HG03139 (cell line): ENCODE measurements around the gene ZNF423.
A peak's percentile ranks its signal among the peaks of the same experiment; 100 is the strongest.

Experiments
- ATAC-seq: cut with Tn5 transposase; IDR thresholded peaks from one replicate; pipeline ENCODE4 v1.9.1; 2021; ENCODE audit not compliant: unreplicated experiment

ZNF423 gene

DNA sequence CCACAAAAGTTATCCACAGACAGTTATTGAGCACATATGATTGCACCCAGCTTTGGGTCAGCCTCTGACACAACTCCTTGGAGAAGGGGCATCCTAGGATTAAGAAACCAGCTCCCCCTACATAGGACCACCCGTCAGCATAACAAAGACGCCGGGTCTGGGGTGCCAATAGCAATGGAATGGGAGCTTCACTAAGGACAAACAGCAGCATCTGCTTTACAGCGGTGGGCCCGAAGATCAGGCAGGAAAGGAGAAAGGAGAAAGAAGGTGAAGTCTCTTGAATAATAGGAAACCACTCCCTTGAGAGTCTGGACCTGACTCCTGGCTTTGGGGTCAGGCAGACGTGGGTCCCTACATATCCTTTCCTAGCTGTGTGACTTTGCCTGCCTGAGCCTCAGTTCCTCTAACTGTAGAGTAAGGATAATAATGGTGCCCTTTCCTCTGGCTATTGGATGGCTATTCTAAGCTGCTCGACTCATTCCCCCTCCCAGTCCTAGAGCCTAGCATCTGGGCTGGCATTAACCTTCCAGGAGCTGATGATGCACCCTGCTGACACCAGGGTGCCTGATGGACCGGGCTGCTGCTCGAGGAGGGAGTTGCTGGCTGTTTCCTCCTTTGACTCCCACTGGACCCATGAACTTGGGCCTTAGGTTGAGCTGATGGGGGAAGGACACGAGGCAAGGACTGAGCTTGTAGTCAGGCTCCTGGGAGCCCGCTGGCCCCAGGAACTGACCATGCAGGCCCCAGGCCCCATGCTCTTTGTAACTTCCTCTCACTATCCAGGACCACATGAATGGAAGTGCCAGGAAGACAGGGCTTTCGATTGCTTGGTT lies 388.2 kb downstream of the ZNF423 start:
- ATAC-seq, result no peak

DNA sequence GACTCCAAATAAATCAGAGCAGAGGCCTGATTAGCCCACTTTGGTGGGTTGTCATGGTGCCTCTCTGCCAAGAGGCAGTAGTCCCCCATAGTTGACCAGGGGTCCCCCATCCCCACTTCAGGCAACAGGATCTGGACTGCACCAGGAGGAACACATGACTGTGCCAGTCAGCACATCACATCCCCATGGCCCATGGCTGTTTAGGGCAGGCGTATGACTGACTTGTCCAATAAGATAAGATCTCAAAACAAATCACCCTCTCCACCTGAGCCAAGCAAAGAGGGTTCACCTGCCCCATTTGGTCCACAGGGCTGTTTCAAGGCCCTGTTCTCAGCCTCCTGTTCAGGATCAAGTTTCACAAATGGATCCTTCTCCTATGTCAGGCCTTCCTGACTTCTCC lies 389.0 kb downstream of the ZNF423 start:
- ATAC-seq, result no peak

DNA sequence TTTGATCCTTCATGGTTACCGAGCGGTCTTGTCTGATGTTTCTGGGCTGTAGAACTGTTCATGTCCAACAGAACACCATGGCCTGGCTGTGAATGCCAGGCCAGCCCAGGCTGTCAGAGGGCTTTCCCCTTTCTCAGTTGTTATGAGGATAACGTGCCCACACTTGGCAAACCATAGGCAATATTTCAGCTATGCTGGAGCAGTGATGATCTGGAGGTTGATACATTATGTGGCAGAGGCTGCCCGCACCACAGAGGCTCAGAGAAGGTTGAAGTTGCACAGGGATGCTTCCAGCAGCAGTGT lies 389.4 kb downstream of the ZNF423 start:
- no peak for ATAC-seq

GRCh38 chr16:49465661-49466528 lies 390.0 kb downstream of the ZNF423 start:
- no peak for ATAC-seq

- no peak for ATAC-seq
Observed at GRCh38 chr16:49464877-49465504, 390.9 kb downstream of the ZNF423 start.

DNA sequence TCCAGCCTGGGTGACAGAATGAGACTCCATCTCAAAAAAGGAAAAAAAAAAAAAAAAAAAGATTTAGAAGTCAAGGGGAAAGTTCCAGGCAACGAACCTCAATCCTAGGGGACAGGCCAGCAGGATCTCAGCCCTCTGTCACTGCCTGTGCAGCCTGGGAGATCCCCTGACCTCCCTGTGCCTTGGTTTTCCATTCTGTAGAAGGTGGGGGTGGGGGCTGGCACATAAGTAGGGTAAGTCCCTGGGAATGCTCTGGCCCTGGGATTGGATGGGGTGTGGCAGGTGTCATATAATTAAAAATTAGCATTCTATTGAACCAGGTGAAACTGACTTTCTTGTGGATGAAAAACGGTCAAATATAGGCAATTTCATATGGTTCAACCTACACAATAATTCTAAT lies 391.8 kb downstream of the ZNF423 start:
- ATAC-seq, result no peak

GRCh38 chr16:49463529-49463928 lies 392.4 kb downstream of the ZNF423 start:
- ATAC-seq, result peak; percentile 94

DNA sequence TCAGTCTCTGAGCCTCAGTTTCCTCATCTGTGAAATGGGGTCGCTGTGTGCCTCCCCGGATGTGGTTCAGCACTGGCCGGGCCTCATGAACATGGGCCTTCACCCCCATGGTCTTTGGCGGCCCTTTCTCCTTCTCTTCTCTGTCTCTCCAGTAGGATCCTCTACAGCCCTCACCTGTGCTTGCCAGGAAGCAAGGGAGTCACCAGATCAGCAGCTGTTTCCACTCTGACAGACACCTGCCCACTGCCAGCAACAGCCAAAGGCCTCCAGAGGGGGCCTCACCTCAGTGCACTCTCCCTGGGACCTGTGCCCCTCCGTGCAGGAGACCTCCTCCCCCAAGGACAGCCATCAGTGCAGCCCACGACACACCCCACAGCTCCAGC lies 392.9 kb downstream of the ZNF423 start:
- ATAC-seq, result peak; percentile 21

DNA sequence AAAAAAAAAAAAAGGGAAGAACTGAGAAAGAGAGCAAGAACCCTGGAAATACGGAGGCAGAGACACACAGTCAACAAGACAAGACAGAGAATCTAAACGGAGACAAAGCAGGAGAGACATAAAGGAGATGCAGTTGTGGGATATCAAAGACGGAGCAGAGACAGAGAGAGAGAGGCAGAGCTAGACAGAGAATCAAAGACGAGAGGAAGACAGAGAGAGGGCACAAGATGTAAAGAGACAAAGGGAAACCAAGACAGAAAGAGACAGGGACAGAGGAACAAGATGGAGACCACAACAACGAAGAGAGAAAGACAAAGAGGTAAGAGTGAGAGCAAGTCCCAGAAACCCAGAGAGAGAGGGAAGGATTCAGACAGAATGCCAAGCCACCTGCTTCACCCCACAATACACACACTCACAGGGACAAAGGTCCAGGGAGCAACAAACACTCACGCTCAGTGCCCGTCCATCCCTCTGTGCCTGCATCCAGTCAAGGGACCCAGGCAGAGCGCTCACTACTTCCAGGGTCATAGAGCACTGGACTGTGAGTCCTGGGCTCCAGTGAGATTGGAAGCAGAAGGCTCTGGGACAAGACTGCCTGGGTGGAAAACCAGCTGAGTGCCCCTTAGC lies 393.4 kb downstream of the ZNF423 start:
- ATAC-seq, result no peak

- ATAC-seq, result no peak
Observed at GRCh38 chr16:49461517-49461951, 394.4 kb downstream of the ZNF423 start.

DNA sequence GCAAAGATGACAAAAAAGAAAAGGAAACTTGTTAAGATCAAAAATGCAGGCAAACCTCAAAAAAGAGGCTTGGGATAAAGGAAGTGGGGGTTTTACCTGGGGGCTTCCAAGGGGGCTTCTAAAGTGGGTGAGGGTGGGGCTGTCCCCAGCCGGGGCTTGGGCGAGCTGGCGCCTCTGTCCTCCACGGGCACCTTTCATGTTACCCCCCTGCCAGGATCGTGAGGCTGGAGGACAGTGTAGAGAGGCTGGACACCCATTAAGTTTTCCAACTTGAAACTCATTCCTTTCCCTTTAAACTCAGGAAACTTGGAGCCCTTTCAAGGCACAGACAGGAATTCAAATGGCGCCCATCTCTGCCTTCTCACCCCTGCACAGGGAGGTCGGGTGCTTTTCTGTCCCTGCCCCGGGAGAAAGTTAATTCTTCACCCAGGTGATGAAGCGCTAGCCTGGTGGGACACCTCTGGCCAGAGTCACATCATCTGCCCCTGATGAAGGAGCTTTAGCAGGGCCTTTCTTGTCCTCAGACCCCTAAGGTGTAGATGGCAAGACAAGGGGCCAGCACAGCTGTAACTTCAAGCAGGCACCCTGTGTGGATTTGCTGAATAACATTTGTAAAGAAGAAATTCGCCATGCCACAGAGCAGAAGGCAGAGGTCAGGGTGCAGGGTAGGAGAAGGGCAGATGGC lies 395.0 kb downstream of the ZNF423 start:
- no peak for ATAC-seq

GRCh38 chr16:49459953-49460735 lies 395.8 kb downstream of the ZNF423 start:
- no peak for ATAC-seq

DNA sequence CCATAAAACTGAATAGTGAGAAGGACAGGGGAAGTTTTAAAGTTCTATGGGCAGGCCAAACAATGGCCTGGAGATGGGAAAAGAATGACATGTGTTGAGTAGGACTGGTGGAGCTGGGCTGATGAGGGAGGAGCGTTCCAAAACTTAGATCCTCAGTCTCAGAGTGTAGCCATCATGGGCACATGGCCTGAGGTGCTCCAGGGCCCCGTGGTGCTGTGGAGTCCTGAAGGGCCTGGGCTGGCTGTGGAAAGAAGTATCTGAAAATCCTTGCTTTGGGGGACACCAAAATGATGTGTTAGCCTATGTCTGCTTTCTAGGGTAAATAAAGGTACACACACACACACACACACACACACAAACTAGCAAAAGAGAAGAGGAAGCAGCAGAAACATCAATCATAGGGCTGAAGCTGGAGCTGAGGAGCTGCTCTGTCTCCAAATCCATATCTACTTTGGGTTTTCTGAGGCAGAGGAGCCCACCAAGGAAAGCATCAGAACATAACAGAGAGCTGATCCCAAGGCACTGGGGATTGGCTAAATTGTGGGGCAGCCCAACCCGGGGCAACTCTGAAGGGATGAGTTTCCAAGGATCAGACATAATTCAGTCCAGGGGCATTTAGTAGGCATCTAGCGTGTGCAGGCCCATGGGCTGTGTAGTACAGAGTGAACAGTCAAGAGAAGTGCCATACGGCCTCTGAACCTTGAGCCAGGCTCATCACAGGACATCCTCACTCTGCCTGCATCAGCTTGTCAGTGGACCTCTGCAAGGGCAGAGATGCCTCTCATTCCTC lies 397.1 kb downstream of the ZNF423 start:
- ATAC-seq, result no peak

DNA sequence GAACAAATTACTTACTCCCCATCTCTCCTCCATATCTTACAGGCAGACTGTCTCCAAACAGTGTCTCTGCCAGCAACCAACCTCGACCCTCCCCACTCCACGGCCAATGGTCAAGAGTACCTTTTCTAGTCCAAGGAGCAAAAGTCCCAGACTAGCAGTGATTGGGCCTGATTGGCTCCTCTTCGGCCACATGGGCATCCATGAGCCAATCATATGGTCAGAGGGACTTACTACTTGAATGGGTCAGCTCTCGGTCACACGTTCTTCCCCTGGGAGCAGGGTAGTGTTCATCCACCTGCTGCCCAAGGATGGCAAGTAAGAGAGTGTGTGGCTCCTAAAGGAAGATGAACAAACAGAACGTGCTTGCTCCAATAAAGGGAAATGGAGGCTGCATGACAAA lies 397.7 kb downstream of the ZNF423 start:
- ATAC-seq, result no peak

DNA sequence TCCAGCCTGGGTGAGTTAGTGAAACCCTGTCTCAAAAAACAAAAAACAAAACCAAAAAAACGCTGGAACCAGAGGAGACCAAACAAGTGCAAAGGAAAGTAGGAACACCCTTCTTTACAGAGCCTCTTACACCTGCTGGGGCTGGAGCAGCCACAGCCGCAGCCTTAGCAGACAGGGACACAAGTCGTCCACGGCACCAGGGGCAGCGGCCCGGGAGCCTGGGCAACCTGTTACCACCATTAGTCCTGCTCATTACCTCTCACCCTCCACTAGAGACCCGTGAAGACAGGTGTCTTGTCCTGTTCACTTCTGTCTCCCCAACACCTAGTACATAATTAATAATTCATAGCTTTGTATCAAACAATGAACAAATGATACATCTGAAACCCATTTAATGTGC lies 398.7 kb downstream of the ZNF423 start:
- ATAC-seq, result no peak

- no peak for ATAC-seq
Observed at GRCh38 chr16:49456763-49457162, 399.1 kb downstream of the ZNF423 start.

DNA sequence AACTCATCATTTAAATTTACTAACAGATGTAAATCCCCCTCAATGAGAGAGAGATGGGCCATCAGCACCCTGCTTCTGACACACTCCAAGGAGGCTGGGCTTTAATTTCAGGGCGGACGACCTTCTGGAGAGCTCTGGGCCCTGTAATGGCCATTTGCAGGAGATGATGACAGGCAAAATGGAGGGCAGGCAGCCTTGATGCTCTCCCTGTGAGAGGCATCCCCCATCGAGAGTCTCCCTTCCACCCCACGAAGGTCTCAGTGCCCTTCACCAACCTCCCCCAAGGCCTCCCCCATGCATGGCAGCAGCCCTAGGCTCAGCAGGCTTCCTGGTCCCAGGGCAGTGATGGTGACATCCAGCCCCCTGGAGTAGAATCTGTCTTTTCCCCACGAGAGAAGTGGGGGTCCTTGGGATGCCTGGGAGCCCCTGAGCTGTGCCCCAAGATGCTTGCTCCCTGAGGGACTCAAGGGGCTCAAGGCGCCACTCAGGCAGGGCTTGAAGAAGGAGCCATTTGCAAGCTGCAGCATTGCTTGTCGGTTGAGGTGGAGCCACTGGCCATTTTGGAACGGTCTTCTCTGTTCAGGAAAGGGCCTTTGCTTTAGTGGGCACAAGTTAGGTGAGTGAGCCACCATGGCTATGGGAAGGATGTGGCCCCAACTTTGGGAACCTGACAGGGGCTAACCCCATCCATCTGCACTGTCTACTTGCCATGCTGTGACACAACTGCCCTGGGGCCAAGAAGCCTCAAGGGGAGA lies 399.7 kb downstream of the ZNF423 start:
- no peak for ATAC-seq

GRCh38 chr16:49455181-49455990 lies 400.5 kb downstream of the ZNF423 start:
- no peak for ATAC-seq
